ENCODE data around the gene PEMT. TPM values are rescaled to one million over a fixed set of nuclear protein-coding genes. Genes with fewer than 3 reads are reported as not detected.

The PEMT gene
- total and polyA plus RNA-seq, 9 of the 15 experiments (the other 6 are each of a cell fraction or from before 2014, with no cell fraction given): 1.4 to 36.4 (median 13.6) TPM

DNA sequence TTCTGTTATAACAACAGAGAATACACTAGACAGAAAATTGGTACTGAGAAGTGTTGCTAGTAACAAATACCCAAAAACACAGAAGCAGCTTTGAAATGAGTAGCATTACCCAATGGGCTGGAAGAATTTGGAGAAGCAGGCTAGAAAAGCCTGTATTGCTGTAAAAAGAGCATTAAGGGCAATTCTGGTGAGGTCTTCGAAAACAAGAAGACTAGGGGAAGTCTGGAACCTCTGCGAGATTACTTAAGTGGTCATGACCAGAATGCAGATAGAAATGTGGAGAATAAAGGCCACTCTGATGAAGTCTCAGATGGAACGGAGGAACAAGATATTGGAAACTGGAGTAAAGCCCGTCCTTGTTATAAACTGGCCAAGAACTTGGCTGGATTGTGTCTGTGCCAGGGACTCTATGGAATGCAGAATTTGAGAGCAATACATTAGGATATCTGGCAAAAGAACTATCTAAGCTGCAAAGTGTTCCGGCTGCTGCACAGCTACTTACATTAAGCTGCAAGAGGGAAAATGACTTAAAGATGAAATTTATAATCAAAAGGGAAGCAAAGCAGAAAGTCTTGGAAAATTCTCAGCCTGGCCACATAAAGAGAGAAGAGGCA lies 44.9 kb upstream of the PEMT start:
- Histone ChIP-seq H3K4me3 (no peak overlapping the region), H4K20me1 (replicated peaks; ENCODE audit: control insufficient read depth, insufficient read depth, low read length) (no peaks in the 10 kb centered on the region), H2AFZ (ENCODE audit: low read depth, low read length) (no peak overlapping the region), H3K4me1 (replicated peaks in 1 of 2; ENCODE audit: control insufficient read depth in 2 of 2, insufficient read depth in 2 of 2, low read length in 2 of 2) (no peaks in the 10 kb centered on the region; a peak in 1 of 5 replicates), H3K4me2 (ENCODE audit: insufficient read depth, low read length) (no peak overlapping the region), H3K9me3 (replicated peaks; ENCODE audit: control insufficient read depth, insufficient read depth, low read depth, low read length) (no peaks in the 10 kb centered on the region), H3K36me3 (ENCODE audit: control insufficient read depth, insufficient read depth, low read length) (no peaks in the 10 kb centered on the region), H3K79me2 (ENCODE audit: control insufficient read depth, insufficient read depth, low read length) (no peaks in the 10 kb centered on the region), H3K27ac (ENCODE audit: extremely low read depth, low read depth, low read length) (no peak overlapping the region), H3K9me1 (ENCODE audit: control insufficient read depth, insufficient read depth, low read length) (no peaks in the 10 kb centered on the region), H3K9ac (ENCODE audit: insufficient read depth in 1 of 2, low read depth in 2 of 2, low read length in 2 of 2) (no peak overlapping the region), H3K27me3 (ENCODE audit: control insufficient read depth in 2 of 2, insufficient read depth in 2 of 2, low read length in 2 of 2) (peaks cover 0 to 12% of the 10 kb centered on the region in 2 experiments; a peak in 2 of 5 replicates)
- ATAC-seq (no peak), DNase-seq (ENCODE audit: extremely low read depth in 1 of 4, low spot score in 3 of 4) (no peak), FAIRE-seq (no peak)
- 11% methylated on average over 5 of the region's 5 CpGs for WGBS (ENCODE audit: insufficient coverage, low coverage, missing lambda C conversion rate)
- TF ChIP-seq, protein P1, sequence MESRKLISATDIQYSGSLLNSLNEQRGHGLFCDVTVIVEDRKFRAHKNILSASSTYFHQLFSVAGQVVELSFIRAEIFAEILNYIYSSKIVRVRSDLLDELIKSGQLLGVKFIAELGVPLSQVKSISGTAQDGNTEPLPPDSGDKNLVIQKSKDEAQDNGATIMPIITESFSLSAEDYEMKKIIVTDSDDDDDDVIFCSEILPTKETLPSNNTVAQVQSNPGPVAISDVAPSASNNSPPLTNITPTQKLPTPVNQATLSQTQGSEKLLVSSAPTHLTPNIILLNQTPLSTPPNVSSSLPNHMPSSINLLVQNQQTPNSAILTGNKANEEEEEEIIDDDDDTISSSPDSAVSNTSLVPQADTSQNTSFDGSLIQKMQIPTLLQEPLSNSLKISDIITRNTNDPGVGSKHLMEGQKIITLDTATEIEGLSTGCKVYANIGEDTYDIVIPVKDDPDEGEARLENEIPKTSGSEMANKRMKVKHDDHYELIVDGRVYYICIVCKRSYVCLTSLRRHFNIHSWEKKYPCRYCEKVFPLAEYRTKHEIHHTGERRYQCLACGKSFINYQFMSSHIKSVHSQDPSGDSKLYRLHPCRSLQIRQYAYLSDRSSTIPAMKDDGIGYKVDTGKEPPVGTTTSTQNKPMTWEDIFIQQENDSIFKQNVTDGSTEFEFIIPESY (CRISPR knock-in tag; IDR thresholded peaks at IDR 0.05): no peak
- no peak for TF ChIP-seq ZFX (CRISPR knock-in tag; IDR thresholded peaks at IDR 0.05)
- TF ChIP-seq MAFK (IDR thresholded peaks at IDR 0.05; ENCODE audit: low read length): no peak
- TF ChIP-seq, protein P2, sequence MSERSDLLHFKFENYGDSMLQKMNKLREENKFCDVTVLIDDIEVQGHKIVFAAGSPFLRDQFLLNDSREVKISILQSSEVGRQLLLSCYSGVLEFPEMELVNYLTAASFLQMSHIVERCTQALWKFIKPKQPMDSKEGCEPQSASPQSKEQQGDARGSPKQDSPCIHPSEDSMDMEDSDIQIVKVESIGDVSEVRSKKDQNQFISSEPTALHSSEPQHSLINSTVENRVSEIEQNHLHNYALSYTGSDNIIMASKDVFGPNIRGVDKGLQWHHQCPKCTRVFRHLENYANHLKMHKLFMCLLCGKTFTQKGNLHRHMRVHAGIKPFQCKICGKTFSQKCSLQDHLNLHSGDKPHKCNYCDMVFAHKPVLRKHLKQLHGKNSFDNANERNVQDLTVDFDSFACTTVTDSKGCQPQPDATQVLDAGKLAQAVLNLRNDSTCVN (CRISPR knock-in tag; IDR thresholded peaks at IDR 0.05): no peak
- TF ChIP-seq SRSF1 (IDR thresholded peaks at IDR 0.05; ENCODE audit: low read depth, low read length): no peak
- TF ChIP-seq, protein P3, sequence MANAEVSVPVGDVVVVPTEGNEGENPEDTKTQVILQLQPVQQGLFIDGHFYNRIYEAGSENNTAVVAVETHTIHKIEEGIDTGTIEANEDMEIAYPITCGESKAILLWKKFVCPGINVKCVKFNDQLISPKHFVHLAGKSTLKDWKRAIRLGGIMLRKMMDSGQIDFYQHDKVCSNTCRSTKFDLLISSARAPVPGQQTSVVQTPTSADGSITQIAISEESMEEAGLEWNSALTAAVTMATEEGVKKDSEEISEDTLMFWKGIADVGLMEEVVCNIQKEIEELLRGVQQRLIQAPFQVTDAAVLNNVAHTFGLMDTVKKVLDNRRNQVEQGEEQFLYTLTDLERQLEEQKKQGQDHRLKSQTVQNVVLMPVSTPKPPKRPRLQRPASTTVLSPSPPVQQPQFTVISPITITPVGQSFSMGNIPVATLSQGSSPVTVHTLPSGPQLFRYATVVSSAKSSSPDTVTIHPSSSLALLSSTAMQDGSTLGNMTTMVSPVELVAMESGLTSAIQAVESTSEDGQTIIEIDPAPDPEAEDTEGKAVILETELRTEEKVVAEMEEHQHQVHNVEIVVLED (CRISPR knock-in tag; IDR thresholded peaks at IDR 0.05): no peak
- no peak for TF ChIP-seq POLR2B (IDR thresholded peaks at IDR 0.05; ENCODE audit: low read depth, partially characterized antibody)
- no peak for TF ChIP-seq SRF (CRISPR knock-in tag; IDR thresholded peaks at IDR 0.05)
- TF ChIP-seq, protein P4, sequence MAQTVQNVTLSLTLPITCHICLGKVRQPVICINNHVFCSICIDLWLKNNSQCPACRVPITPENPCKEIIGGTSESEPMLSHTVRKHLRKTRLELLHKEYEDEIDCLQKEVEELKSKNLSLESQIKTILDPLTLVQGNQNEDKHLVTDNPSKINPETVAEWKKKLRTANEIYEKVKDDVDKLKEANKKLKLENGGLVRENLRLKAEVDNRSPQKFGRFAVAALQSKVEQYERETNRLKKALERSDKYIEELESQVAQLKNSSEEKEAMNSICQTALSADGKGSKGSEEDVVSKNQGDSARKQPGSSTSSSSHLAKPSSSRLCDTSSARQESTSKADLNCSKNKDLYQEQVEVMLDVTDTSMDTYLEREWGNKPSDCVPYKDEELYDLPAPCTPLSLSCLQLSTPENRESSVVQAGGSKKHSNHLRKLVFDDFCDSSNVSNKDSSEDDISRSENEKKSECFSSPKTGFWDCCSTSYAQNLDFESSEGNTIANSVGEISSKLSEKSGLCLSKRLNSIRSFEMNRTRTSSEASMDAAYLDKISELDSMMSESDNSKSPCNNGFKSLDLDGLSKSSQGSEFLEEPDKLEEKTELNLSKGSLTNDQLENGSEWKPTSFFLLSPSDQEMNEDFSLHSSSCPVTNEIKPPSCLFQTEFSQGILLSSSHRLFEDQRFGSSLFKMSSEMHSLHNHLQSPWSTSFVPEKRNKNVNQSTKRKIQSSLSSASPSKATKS (CRISPR knock-in tag; IDR thresholded peaks at IDR 0.05): no peak
- ChIA-PET POLR2A (interaction anchor here (0.6 kb wide), 1 partner anchor 98 kb away, joined by 3 read pairs; no protein-coding TSS in a partner anchor), CTCF (ENCODE audit: low intra/inter-chr PET ratio) (no interaction called here)
- BruUV-seq (replicated peaks): no TSS peak
- in situ Hi-C loops (cut with MboI) (loop anchor here (10.0 to 25.0 kb wide), 2 partner anchors 132 to 649 kb away; no protein-coding TSS in a partner anchor), intact Hi-C loops (cut with micrococcal nuclease) (no loop called here)

Measured in K562 (cell line).